GM21381 (cell line): ENCODE measurements around the gene KIAA0040.

Experiments
- ATAC-seq: cut with Tn5 transposase; IDR thresholded peaks from one replicate; pipeline ENCODE4 v1.9.1; 2021; ENCODE audit warnings: mild to moderate bottlenecking, moderate library complexity; ENCODE audit not compliant: unreplicated experiment

The KIAA0040 gene

DNA sequence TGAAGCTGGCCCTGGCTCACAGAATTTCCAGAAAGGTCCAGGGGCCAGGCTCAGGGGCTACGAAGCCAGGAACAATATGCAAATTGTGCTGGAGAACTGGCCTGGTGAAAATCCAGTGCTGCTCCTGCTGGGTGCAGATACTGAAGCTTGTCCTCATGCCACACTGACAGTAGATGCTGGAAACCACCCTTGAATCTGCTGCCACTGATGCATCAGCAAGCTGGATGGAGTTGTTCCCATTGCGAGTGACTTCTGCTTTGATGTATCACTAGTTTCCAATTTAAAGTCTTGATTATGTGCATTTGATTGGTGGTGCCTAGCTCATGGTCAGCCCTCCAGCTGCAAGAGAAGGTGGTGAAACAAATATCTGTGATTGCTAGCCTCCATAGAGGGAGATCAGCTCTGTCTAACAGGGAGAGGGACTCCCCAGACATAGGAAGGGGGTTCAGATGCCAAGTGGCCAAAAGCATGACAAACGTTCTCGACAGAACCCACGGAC is 11.0 kb upstream of the KIAA0040 start:
- no peak for ATAC-seq

- ATAC-seq, result no peak
Measured at GRCh38 chr1:175200678-175201521, 8.3 kb upstream of the KIAA0040 start.

DNA sequence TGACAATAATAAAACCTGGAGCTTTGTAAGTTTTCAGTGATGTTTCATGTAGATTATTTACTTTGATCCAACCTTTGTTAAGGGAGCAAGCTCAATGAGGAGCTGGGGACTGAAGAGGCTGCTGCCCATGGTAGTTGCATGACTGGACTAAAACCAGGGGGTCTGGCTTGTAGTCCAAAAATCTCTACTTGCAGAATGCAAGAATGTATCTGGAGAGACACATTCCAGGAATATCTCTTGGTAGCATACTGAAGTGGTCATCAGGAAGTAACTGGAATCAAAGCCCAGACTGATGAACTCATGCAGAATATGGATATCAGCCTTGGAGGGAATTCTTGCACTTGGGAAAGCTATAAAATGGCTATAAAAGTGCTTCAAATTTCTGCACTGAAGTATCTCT is 5.8 kb upstream of the KIAA0040 start:
- ATAC-seq, result no peak

DNA sequence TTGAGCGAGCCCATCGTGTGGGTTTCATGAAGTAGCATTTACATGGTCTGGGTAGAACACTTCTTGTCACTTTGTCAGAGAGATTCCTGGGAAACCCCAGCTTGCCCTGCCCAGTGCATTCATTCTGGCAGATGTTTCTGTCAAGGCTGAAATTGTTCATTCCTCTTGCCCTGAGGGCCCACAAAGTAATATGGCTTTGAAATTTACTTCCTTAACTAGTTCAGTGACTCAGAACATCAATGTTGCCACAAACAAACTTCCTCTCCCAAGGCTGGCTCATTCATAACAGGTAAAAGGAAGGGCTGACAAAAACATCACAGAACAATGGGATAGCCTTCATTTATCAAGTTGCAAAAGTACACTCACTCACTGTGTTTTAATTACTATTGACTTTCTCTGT is 5.0 kb upstream of the KIAA0040 start:
- ATAC-seq, result no peak

DNA sequence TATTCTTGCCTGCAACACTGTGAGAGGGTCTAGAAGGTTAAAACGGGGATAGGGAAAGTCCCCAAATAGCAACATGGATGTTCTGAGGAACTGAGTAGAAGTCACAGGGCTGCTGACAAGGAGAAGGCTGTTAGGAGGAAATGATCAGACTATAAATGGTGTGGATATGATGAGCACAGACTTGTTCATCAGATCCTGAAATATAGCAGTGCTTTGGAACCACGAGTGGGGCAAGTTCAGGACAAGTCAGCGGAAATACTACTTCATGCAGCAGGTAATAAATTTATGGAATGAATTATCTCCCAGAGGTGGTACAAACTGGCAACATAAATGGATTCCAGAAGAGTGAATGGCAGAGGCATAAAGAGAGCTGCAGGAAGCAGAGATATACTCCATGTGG is 3.2 kb upstream of the KIAA0040 start:
- ATAC-seq, result no peak

GRCh38 chr1:175195281-175195680 is 2.7 kb upstream of the KIAA0040 start:
- no peak for ATAC-seq

DNA sequence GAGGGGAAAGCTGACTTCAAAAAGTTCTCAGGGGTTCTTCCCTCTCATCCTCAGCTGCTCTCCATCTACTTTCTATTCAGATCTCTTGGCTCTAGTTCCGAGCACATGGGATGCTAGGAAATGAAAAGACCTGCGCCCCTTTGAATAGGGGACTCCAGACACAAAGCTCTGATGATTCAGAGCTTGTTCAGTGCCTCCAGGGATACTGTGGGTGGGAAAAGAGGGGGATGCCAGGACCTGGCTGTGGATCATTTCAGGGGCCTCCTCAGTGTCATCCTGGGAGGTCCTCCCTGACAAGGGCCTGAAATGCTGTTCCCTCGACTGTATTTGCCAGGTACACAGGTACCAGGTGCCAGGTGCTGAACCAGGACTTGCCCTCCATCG is 943 bp upstream of the KIAA0040 start:
- no peak for ATAC-seq

DNA sequence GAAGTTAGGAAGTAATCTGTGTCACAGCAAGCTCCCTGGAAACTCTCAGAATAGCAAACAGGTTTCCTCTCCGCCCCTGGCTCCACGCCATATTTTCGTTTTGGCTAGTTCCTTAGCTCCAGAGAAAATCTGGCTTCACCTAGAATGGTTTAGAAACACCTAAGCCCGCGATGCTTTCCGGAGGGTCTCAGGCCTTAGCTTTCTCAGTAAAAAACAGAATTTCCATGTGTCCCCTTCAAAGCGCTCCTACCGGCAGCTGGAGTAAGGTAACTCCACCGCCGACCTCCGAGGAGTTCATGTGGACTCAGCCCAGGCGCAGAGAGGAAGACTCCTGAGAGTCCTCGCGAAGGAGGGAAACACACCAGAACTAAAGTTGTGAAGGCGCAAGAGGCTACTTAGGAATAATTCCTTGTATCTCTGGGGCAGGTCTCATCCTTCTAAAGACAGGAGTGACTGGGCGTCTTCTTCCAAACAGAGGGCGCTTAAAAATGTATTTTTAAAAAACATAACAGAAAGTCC is 406 bp downstream of the KIAA0040 start:
- ATAC-seq, result no peak

- peak; percentile 23 for ATAC-seq
Measured at GRCh38 chr1:175191659-175192058, 917 bp downstream of the KIAA0040 start.

- peak; percentile 59 for ATAC-seq
Measured at GRCh38 chr1:175188936-175189335, 3.6 kb downstream of the KIAA0040 start.

DNA sequence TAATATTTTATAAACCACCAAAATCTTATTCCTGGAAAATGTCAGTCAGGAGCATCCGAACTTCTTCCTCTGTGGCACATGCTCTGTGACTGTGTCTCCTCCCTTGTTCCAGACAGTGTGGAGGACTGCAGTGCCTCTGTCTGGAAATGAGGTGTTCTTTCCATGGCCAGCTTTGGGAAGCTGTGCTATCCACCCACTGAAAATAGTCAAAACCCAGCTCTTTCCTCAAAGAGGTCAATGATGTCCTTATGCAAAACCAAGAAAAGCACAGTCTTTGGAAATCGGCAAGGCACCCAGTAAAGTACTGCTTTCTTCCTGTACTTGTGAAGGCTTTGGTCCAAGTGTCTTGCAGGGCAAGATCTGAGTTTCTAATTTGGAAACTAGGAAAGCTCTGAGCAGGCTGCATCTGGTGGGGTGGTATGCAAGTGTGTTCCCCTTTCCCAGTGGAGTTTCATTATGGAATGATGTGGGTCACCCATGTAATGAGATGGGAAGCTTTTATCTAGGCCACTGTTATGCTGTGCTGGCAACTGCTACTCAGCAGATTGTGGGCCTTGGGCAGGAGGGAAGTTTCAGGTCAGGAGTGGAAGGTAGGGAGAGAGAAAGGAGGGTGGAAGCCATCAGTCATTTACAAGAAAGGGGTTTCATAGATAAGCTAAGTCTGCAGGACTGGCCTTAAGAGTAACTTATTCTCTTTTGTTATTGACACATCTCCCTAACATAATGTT is 6.0 kb downstream of the KIAA0040 start:
- ATAC-seq, result no peak

DNA sequence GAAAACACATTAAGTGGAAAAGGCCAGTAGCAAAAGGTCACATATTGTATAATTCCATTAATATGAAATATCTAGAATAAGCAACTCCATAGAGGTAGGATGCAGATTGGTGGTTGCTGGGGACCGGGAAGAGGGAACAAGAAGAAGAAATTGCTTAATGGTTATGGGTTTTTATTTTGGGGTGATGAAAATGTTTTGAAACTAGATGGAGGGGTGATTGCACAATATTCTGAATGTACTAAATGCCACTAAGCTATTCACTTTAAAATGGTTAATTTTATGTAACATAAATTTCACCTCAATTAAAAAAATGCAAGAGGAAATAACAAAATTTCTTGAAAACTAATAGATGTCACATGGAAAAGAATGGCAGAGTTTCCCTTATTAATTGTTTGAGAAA is 6.7 kb downstream of the KIAA0040 start:
- ATAC-seq, result no peak

DNA sequence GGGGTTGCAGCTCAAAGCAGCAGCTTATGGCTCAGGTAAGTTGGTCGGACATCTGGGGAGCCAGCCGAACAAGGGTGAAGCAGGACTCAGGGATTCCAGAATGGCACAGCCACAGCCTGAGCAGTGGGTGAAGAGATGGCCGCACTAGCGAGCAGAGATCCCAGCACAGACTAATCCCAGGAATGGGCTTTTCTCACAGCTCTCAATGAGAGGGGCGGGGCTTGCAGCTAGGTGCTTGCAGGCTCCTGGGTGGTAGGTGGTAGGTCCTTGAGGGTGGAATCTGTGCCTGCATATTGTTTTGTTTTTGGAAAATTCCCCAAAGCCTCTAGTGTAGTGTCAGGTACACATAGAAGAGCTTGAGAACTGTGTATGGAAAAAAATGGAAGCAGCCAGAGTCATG is 9.0 kb downstream of the KIAA0040 start:
- no peak for ATAC-seq

- no peak for ATAC-seq
Measured at GRCh38 chr1:175182201-175182746, 10.3 kb downstream of the KIAA0040 start.

DNA sequence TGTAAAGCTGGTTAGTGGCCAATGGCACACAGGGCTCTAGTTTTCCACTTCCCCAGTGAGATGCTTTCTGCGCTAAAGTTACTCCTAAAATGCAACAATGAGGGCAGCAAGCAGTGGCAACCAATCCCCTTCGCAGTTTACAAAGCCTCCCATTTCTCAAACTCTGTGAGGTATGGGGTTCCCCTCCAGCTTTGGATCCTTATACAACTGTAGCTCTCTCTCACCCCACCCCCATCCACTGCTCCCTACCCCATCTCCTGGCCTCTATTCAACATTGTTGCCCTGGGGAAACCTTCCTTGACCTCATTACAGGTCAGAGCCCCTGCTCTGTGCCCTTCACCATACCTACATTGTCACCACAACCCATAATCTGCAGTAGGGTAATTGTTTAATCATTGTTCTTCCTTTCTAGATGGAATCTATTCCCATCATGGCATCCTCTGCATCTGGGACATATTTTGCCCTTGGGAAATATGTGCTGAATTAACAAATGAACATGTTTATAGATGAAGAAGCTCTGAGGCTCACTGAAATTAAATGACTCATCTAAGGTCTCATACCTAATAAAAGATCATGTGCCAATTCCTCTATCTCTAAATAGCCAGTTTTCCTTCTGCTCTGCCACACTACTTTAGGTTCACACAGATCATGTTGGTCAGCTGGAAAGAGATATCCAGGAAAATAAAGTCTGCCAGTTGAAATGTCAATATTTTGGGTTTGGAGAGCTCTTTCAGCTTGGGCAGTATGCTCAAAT is 12.6 kb downstream of the KIAA0040 start:
- no peak for ATAC-seq

- no peak for ATAC-seq
Measured at GRCh38 chr1:175178456-175178855, 14.1 kb downstream of the KIAA0040 start.

- no peak for ATAC-seq
Measured at GRCh38 chr1:175178056-175178455, 14.5 kb downstream of the KIAA0040 start.

- ATAC-seq, result no peak
Measured at GRCh38 chr1:175176246-175176645, 16.3 kb downstream of the KIAA0040 start.

GRCh38 chr1:175174309-175175102 is 18.1 kb downstream of the KIAA0040 start:
- peak; percentile 79 for ATAC-seq

- no peak for ATAC-seq
Measured at GRCh38 chr1:175173531-175173930, 19.0 kb downstream of the KIAA0040 start.
